Hepatocyte (in vitro differentiated cells): Measurements from ENCODE around the gene IL17RD.

ENCODE experiments used
- CTCF ChIP-seq: fragments of 200-600 bp; sonication (generic); IDR thresholded peaks from 2 replicates; pipeline ENCODE4 v1.5.1; 2016; ENCODE audit warnings: antibody characterized with exemption, mild to moderate bottlenecking; ENCODE audit not compliant: poor library complexity
- EZH2 ChIP-seq: fragments of 200-600 bp; sonication (generic); IDR thresholded peaks from 2 replicates; pipeline ENCODE4 v1.6.1; 2016; ENCODE audit warnings: antibody characterized with exemption, mild to moderate bottlenecking, borderline replicate concordance

DNA sequence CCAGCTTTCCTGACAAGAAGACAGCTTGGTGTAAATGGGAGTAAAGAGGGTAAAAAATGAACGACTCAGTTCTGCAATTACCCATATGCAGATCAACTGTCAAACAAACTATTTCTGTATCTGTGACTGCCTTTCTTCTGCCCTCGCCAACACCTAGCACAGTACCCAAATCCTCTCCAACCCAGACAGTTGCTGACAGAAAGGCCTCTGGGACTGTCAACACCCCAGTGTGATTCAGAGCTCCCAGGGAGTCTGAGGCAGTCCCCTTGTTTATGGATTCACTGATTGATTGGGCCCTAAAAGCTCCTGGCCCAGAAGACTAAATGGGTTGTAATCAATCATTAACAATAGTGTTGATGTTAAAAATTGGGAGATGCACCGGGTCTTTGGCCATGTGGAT, 20.2 kb downstream of the IL17RD start:
- TF ChIP-seq CTCF (no peak), EZH2 (no peak)
